Uterus (tissue), 4 donors: ENCODE data around the gene TMEM115. TPM values are rescaled to one million over a fixed set of nuclear protein-coding genes. Genes with fewer than 3 reads are reported as not detected.

Source experiments
- DNase-seq, 2 donors: peaks; one replicate each; pipeline ENCODE4 v3.0.0-alpha.2; 2019 to 2020
- H3K27ac ChIP-seq, 2 donors: fragments of 200-600 bp; sonication (generic); 1 replicate in 1 of 2; 2 replicates in 1 of 2; pipeline ENCODE4 v1.5.1; 2016 to 2018
- H3K27me3 ChIP-seq, 2 donors: fragments of 200-600 bp; sonication (generic); one replicate each; pipeline ENCODE4 v1.5.1; 2018 to 2019; ENCODE audit warnings: control low read depth in 1 of 2
- H3K36me3 ChIP-seq, 2 donors: fragments of 200-600 bp; sonication (generic); one replicate each; pipeline ENCODE4 v1.5.1; 2019; ENCODE audit warnings: control low read depth in 1 of 2
- H3K4me1 ChIP-seq, 2 donors: fragments of 200-600 bp; sonication (generic); one replicate each; pipeline ENCODE4 v1.5.1; 2018 to 2019; ENCODE audit warnings: control low read depth in 1 of 2
- H3K4me3 ChIP-seq, 2 donors: fragments of 200-600 bp; sonication (generic); 1 replicate in 1 of 2; 2 replicates in 1 of 2; pipeline ENCODE4 v1.5.1; 2018 to 2019; ENCODE audit warnings: mild to moderate bottlenecking in 1 of 2
- H3K9me3 ChIP-seq, 2 donors: fragments of 200-600 bp; sonication (generic); one replicate each; pipeline ENCODE4 v1.5.1; 2019; ENCODE audit warnings: control low read depth in 1 of 2
- POLR2A ChIP-seq, 2 donors: fragments of 450-650 bp; IDR thresholded peaks; one replicate each; pipeline ENCODE4 v1.6.1; 2016; ENCODE audit warnings: antibody characterized with exemption in 2 of 2, mild to moderate bottlenecking in 1 of 2, moderate library complexity in 1 of 2
- intact Hi-C: fragments of 100-400 bp; cut with DNase I; formaldehyde crosslinking; loops from one replicate; pipeline ENCODE4 v1.15.1; 2023; ENCODE audit warnings: low total_unique reads
- total RNA-seq, 4 donors: library from RNA; depleted of rRNA in 3 of 4; stranded (reverse); fragments of >200 nt in 3 of 4; gene quantifications; one replicate each; pipeline versions ENCODE4 v1.1.0 to v1.2.4, GENCODE V29; 2014 to 2023
- TF ChIP-seq, protein P1 (sequence below), 4 experiments: fragments of 200-600 bp in 2 of 4; fragments of 450-650 bp in 2 of 4; sonication (generic) in 2 of 4; IDR thresholded peaks; one replicate each; pipeline ENCODE4 v1.5.1; 2016 to 2019; ENCODE audit warnings: antibody characterized with exemption in 4 of 4, mild to moderate bottlenecking in 2 of 4, moderate library complexity in 1 of 4
- donor health status: DM: yes; HTN: yes; CAD: no.

TMEM115 gene
- total RNA-seq, 4 donors from 2014 or later, result 24.1 to 61.7 (median 37.0) TPM

- TF ChIP-seq, protein P1, sequence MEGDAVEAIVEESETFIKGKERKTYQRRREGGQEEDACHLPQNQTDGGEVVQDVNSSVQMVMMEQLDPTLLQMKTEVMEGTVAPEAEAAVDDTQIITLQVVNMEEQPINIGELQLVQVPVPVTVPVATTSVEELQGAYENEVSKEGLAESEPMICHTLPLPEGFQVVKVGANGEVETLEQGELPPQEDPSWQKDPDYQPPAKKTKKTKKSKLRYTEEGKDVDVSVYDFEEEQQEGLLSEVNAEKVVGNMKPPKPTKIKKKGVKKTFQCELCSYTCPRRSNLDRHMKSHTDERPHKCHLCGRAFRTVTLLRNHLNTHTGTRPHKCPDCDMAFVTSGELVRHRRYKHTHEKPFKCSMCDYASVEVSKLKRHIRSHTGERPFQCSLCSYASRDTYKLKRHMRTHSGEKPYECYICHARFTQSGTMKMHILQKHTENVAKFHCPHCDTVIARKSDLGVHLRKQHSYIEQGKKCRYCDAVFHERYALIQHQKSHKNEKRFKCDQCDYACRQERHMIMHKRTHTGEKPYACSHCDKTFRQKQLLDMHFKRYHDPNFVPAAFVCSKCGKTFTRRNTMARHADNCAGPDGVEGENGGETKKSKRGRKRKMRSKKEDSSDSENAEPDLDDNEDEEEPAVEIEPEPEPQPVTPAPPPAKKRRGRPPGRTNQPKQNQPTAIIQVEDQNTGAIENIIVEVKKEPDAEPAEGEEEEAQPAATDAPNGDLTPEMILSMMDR (IDR thresholded peaks at IDR 0.05), result no peak
- no peak for TF ChIP-seq POLR2A (IDR thresholded peaks at IDR 0.05)
- H3K4me1 ChIP-seq, result peaks cover 16 to 35% of the 10 kb centered on the region in 2 donors
- H3K27ac ChIP-seq, result no peak overlapping the region
- no peaks in the 10 kb centered on the region for H3K9me3 ChIP-seq
- DNase-seq, result no peak
- no peak overlapping the region for H3K4me3 ChIP-seq
- no peaks in the 10 kb centered on the region for H3K27me3 ChIP-seq
- H3K36me3 ChIP-seq, result no peaks in the 10 kb centered on the region
- intact Hi-C loops, result no loop called here
These were observed 3.3 kb downstream of the TMEM115 start for GRCh38 chr3:50355829-50356552.

GRCh38 chr3:50354850-50355249 is 4.5 kb downstream of the TMEM115 start:
- H3K27ac ChIP-seq, result no peak overlapping the region
- no peaks in the 10 kb centered on the region for H3K27me3 ChIP-seq
- peaks cover 16 to 37% of the 10 kb centered on the region in 2 donors for H3K4me1 ChIP-seq
- intact Hi-C loops, result no loop called here
- DNase-seq, result no peak
- H3K36me3 ChIP-seq, result no peaks in the 10 kb centered on the region
- H3K9me3 ChIP-seq, result no peaks in the 10 kb centered on the region
- H3K4me3 ChIP-seq, result no peak overlapping the region
- no peak for TF ChIP-seq POLR2A (IDR thresholded peaks at IDR 0.05)
- TF ChIP-seq, protein P1 (IDR thresholded peaks at IDR 0.05), result no peak

DNA sequence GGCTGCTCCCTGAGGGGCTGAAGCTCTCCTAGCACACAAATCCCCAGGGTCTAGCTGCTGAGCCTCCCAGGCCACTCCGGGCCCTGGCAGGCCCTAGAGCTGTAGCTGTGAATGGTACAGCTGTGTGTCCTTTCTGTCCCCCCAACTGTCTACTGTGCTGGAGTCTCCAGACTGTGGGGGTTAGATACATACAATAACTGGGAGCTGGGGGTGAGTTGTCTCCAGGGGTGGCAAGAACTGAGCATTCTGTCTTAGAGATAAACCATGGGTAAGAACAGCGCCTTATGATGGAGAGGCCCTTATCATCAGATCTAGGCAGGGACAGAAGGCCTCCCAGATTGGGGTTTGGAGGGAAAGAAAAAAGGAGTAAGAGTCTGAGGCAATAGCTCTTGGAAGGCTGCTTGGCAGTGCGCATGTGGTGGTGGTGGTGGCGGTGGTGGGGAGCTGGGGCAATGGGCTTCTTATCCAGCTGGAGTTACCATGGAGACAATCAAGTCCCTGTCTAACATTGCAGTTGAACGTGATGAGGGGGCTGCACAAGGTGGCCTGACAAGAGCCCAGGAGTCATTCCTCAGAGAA is 5.0 kb downstream of the TMEM115 start:
- Histone ChIP-seq H3K27me3 (no peaks in the 10 kb centered on the region), H3K4me3 (no peak overlapping the region), H3K4me1 (peaks cover 16 to 42% of the 10 kb centered on the region in 2 donors), H3K36me3 (no peaks in the 10 kb centered on the region), H3K27ac (no peak overlapping the region), H3K9me3 (no peaks in the 10 kb centered on the region)
- intact Hi-C loops, result no loop called here
- DNase-seq, result no peak
- TF ChIP-seq POLR2A (IDR thresholded peaks at IDR 0.05), result no peak
- TF ChIP-seq, protein P1 (IDR thresholded peaks at IDR 0.05), result no peak

DNA sequence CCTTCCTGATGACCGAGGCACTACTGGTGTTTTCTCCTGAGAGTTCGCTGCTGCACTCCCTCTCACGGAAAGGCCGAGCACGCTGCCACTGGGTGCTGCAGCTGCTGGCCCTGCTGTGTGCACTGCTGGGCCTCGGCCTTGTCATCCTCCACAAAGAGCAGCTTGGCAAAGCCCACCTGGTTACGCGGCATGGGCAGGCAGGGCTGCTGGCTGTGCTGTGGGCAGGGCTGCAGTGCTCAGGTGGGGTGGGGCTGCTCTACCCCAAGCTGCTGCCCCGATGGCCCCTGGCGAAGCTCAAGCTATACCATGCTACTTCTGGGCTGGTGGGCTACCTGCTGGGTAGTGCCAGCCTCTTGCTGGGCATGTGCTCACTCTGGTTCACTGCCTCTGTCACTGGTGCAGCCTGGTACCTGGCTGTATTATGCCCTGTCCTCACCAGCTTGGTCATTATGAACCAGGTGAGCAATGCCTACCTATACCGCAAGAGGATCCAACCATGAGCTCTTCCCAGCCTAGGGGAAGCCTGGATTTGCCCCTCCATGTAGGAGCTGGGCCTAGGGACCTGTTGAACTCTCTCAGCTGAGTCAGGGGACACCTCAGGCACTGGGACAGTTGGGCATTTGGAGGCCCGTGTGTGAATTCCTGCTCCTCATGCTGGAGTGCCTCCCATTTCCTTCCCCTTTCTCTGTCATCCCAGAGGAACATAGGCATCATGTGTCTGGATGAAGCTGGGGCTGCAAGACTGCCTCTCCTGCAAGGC is 5.9 kb downstream of the TMEM115 start:
- H3K27me3 ChIP-seq, result no peaks in the 10 kb centered on the region
- no peak overlapping the region for H3K27ac ChIP-seq
- TF ChIP-seq, protein P1 (IDR thresholded peaks at IDR 0.05), result no peak
- no peak for TF ChIP-seq POLR2A (IDR thresholded peaks at IDR 0.05)
- H3K4me1 ChIP-seq, result peaks cover 16 to 39% of the 10 kb centered on the region in 2 donors
- H3K9me3 ChIP-seq, result no peaks in the 10 kb centered on the region
- intact Hi-C loops, result no loop called here
- no peak for DNase-seq
- H3K36me3 ChIP-seq, result no peaks in the 10 kb centered on the region
- no peak overlapping the region for H3K4me3 ChIP-seq

- no peaks in the 10 kb centered on the region for H3K36me3 ChIP-seq
- no peak overlapping the region for H3K27ac ChIP-seq
- no peaks in the 10 kb centered on the region for H3K9me3 ChIP-seq
- intact Hi-C loops, result no loop called here
- H3K27me3 ChIP-seq, result no peaks in the 10 kb centered on the region
- H3K4me3 ChIP-seq, result no peak overlapping the region
- peaks cover 10 to 33% of the 10 kb centered on the region in 2 donors for H3K4me1 ChIP-seq
- no peak for DNase-seq
- TF ChIP-seq, protein P1 (IDR thresholded peaks at IDR 0.05), result no peak
- TF ChIP-seq POLR2A (IDR thresholded peaks at IDR 0.05), result no peak
These were observed 6.5 kb downstream of the TMEM115 start for GRCh38 chr3:50352781-50353180.
